ENCODE measurements around the gene LPIN1. TPM values are rescaled to one million over a fixed set of nuclear protein-coding genes. Genes with fewer than 3 reads are reported as not detected.

LPIN1 gene
- total and polyA plus RNA-seq, 4 donors, result 10.1 to 27.4 (median 13.4) TPM

DNA sequence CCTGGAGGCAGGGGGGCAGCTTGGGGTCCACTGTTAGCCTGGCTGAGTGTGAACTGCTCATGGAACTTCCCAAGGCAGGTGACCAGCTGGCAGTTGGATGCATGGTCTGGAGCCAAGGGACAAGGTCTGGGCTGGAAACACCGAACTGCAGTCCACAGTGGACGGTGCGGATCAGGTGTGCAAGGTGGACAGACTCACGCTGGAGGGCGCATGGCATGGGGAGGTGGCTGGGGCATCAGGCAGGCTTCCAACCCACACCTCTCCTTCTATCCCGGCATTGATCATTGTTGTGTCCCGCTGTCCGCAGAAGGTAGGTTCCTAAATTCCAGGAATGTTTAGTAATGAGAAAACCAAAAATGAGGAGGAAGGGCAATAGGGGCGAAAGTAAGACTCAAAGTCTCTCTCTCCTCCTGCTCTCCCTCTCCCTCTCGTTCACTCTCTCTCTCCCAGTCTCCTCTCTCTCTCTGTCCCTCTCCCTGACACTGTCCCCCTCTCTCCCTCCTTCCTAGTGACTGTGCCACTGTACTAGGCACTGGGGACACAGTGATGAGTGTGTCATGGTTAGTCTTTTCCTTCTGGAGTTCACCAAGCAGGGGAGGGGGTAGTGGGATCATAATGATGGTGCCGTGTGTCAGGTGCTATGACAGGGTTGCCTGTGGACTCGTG lies 30.3 kb upstream of the LPIN1 start:
- Histone ChIP-seq H3K9me3 (ENCODE audit: control insufficient read depth in 4 of 4, low read length in 3 of 4) (no peaks in the 10 kb centered on the region), H3K4me1 (ENCODE audit: control insufficient read depth in 4 of 4, insufficient read depth in 4 of 4, low read length in 3 of 4) (peaks cover 2 to 21% (median 15%) of the 10 kb centered on the region in 4 donors), H3K27me3 (ENCODE audit: control insufficient read depth in 4 of 4, insufficient read depth in 4 of 4, low read length in 3 of 4) (no peaks in the 10 kb centered on the region), H3K36me3 (ENCODE audit: control insufficient read depth in 4 of 4, insufficient read depth in 3 of 4, low read depth in 1 of 4, low read length in 3 of 4) (no peaks in the 10 kb centered on the region), H3K4me3 (ENCODE audit: low read depth in 1 of 3, low read length in 3 of 3) (peak overlapping the region; percentile 33 to 39 (median 36)), H3K9ac (ENCODE audit: low read depth in 1 of 2, low read length in 2 of 2) (peak overlapping the region; percentile 42 to 61), H3K27ac (ENCODE audit: low read depth in 1 of 2, low read length in 2 of 2) (peak overlapping the region; percentile 88 to 92)
- TF ChIP-seq HNF4G (IDR thresholded peaks at IDR 0.05) (peak; percentile 84), JUND (IDR thresholded peaks at IDR 0.05) (peak in 1 of 2 donors; percentile 26), FOXA2 (IDR thresholded peaks at IDR 0.05) (peak; percentile 36), TAF1 (conservative IDR thresholded peaks at IDR 0.05) (peak; percentile 36), GABPA (IDR thresholded peaks at IDR 0.05 in 1 of 2, conservative IDR thresholded peaks at IDR 0.05 in 1 of 2) (no peak), YY1 (IDR thresholded peaks at IDR 0.05) (peak; percentile 63), SP1 (IDR thresholded peaks at IDR 0.05) (peak; percentile 80), RXRA (IDR thresholded peaks at IDR 0.05) (peak; percentile 58 to 83), EGR1 (IDR thresholded peaks at IDR 0.05; ENCODE audit: low read depth in 2 of 2) (no peak), HNF4A (conservative IDR thresholded peaks at IDR 0.05) (peak; percentile 95 to 96), RAD21 (IDR thresholded peaks at IDR 0.05) (peak; percentile 66 to 69)
- TF ChIP-seq, protein P1, sequence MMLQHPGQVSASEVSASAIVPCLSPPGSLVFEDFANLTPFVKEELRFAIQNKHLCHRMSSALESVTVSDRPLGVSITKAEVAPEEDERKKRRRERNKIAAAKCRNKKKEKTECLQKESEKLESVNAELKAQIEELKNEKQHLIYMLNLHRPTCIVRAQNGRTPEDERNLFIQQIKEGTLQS (IDR thresholded peaks at IDR 0.05), result no peak
- TF ChIP-seq, protein P2, sequence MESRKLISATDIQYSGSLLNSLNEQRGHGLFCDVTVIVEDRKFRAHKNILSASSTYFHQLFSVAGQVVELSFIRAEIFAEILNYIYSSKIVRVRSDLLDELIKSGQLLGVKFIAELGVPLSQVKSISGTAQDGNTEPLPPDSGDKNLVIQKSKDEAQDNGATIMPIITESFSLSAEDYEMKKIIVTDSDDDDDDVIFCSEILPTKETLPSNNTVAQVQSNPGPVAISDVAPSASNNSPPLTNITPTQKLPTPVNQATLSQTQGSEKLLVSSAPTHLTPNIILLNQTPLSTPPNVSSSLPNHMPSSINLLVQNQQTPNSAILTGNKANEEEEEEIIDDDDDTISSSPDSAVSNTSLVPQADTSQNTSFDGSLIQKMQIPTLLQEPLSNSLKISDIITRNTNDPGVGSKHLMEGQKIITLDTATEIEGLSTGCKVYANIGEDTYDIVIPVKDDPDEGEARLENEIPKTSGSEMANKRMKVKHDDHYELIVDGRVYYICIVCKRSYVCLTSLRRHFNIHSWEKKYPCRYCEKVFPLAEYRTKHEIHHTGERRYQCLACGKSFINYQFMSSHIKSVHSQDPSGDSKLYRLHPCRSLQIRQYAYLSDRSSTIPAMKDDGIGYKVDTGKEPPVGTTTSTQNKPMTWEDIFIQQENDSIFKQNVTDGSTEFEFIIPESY (IDR thresholded peaks at IDR 0.05), result no peak
- TF ChIP-seq, protein P3, sequence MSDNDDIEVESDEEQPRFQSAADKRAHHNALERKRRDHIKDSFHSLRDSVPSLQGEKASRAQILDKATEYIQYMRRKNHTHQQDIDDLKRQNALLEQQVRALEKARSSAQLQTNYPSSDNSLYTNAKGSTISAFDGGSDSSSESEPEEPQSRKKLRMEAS (IDR thresholded peaks at IDR 0.05), result peak; percentile 83
- TF ChIP-seq, protein P4, sequence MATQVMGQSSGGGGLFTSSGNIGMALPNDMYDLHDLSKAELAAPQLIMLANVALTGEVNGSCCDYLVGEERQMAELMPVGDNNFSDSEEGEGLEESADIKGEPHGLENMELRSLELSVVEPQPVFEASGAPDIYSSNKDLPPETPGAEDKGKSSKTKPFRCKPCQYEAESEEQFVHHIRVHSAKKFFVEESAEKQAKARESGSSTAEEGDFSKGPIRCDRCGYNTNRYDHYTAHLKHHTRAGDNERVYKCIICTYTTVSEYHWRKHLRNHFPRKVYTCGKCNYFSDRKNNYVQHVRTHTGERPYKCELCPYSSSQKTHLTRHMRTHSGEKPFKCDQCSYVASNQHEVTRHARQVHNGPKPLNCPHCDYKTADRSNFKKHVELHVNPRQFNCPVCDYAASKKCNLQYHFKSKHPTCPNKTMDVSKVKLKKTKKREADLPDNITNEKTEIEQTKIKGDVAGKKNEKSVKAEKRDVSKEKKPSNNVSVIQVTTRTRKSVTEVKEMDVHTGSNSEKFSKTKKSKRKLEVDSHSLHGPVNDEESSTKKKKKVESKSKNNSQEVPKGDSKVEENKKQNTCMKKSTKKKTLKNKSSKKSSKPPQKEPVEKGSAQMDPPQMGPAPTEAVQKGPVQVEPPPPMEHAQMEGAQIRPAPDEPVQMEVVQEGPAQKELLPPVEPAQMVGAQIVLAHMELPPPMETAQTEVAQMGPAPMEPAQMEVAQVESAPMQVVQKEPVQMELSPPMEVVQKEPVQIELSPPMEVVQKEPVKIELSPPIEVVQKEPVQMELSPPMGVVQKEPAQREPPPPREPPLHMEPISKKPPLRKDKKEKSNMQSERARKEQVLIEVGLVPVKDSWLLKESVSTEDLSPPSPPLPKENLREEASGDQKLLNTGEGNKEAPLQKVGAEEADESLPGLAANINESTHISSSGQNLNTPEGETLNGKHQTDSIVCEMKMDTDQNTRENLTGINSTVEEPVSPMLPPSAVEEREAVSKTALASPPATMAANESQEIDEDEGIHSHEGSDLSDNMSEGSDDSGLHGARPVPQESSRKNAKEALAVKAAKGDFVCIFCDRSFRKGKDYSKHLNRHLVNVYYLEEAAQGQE (IDR thresholded peaks at IDR 0.05), result peak; percentile 89
- no peak for DNase-seq (ENCODE audit: low spot score)
- 44% methylated on average over 12 of the region's 12 CpGs for WGBS

DNA sequence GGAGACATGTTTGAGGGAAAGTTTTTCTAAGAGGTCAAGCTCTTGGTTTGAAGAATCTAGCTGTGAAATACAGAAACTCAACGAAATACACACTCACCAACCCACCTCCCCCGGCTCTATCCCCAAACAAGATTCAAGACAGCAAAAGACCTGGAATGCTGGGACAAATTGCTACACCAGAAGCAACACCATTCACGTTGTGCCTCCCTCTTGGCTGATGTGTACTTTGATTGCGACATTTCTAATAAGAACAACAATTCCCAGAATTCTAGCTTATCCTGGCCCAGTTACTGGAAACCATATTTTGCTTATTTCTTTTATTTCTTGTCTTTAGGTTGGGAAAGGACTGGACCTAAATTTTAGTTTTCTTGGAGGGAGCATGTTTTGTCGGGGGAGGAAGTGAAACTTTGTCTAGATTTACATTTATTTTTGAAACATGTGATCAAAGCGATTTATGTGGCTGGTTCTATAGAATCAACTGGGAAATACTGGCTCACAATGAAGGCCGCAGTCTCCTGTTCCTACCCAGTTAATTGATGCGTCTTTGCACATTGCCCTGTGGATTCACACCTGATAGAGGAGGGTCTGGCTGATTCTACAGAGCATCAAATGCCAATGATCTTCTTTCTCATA lies 29.6 kb upstream of the LPIN1 start:
- DNase-seq (ENCODE audit: low spot score), result no peak
- Histone ChIP-seq H3K4me3 (ENCODE audit: low read depth in 1 of 3, low read length in 3 of 3) (peak overlapping the region; percentile 33 to 39 (median 36)), H3K9ac (ENCODE audit: low read depth in 1 of 2, low read length in 2 of 2) (peak overlapping the region in 1 of 2 donors; percentile 61), H3K36me3 (ENCODE audit: control insufficient read depth in 4 of 4, insufficient read depth in 3 of 4, low read depth in 1 of 4, low read length in 3 of 4) (no peaks in the 10 kb centered on the region), H3K27ac (ENCODE audit: low read depth in 1 of 2, low read length in 2 of 2) (peak overlapping the region; percentile 88 to 92), H3K4me1 (ENCODE audit: control insufficient read depth in 4 of 4, insufficient read depth in 4 of 4, low read length in 3 of 4) (peaks cover 4 to 19% (median 15%) of the 10 kb centered on the region in 4 donors), H3K27me3 (ENCODE audit: control insufficient read depth in 4 of 4, insufficient read depth in 4 of 4, low read length in 3 of 4) (no peaks in the 10 kb centered on the region), H3K9me3 (ENCODE audit: control insufficient read depth in 4 of 4, low read length in 3 of 4) (no peaks in the 10 kb centered on the region)
- WGBS, result 49% methylated on average over 8 of the region's 8 CpGs
- TF ChIP-seq FOXA1 (IDR thresholded peaks at IDR 0.05), result peak; percentile 47
- TF ChIP-seq YY1 (IDR thresholded peaks at IDR 0.05), result peak; percentile 86
- TF ChIP-seq GABPA (IDR thresholded peaks at IDR 0.05 in 1 of 2, conservative IDR thresholded peaks at IDR 0.05 in 1 of 2), result no peak
- peak; percentile 44 for TF ChIP-seq TAF1 (conservative IDR thresholded peaks at IDR 0.05)
- TF ChIP-seq, protein P3 (IDR thresholded peaks at IDR 0.05), result no peak
- no peak for TF ChIP-seq HNF4G (IDR thresholded peaks at IDR 0.05)
- TF ChIP-seq, protein P5, sequence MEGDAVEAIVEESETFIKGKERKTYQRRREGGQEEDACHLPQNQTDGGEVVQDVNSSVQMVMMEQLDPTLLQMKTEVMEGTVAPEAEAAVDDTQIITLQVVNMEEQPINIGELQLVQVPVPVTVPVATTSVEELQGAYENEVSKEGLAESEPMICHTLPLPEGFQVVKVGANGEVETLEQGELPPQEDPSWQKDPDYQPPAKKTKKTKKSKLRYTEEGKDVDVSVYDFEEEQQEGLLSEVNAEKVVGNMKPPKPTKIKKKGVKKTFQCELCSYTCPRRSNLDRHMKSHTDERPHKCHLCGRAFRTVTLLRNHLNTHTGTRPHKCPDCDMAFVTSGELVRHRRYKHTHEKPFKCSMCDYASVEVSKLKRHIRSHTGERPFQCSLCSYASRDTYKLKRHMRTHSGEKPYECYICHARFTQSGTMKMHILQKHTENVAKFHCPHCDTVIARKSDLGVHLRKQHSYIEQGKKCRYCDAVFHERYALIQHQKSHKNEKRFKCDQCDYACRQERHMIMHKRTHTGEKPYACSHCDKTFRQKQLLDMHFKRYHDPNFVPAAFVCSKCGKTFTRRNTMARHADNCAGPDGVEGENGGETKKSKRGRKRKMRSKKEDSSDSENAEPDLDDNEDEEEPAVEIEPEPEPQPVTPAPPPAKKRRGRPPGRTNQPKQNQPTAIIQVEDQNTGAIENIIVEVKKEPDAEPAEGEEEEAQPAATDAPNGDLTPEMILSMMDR (IDR thresholded peaks at IDR 0.05; ENCODE audit: low read depth, low read length, missing input control), result no peak
- no peak for TF ChIP-seq NR2F2 (IDR thresholded peaks at IDR 0.05)
- TF ChIP-seq FOXA2 (IDR thresholded peaks at IDR 0.05), result peak; percentile 80
- TF ChIP-seq SP1 (IDR thresholded peaks at IDR 0.05), result peak; percentile 66
- TF ChIP-seq HNF4A (conservative IDR thresholded peaks at IDR 0.05), result peak; percentile 43 to 68
- TF ChIP-seq, protein P2 (IDR thresholded peaks at IDR 0.05), result peak; percentile 40

All from liver (tissue), 9 donors.